HG03060 (cell line): ENCODE measurements around the gene RTL10.
"Not testable (repeated sequence)": the region's sequence is repeated elsewhere in the genome, so short reads cannot be mapped to it uniquely, and the experiment has no call there.

Experiments
- ATAC-seq: cut with Tn5 transposase; IDR thresholded peaks from one replicate; pipeline ENCODE4 v1.9.1; 2021; ENCODE audit warnings: low read depth, moderate number of reproducible peaks; ENCODE audit not compliant: unreplicated experiment

RTL10 gene

GRCh38 chr22:19846620-19847344 is 7.9 kb downstream of the RTL10 start:
- ATAC-seq, result no peak

- no peak for ATAC-seq
Observed at GRCh38 chr22:19845054-19845722, 9.5 kb downstream of the RTL10 start.

DNA sequence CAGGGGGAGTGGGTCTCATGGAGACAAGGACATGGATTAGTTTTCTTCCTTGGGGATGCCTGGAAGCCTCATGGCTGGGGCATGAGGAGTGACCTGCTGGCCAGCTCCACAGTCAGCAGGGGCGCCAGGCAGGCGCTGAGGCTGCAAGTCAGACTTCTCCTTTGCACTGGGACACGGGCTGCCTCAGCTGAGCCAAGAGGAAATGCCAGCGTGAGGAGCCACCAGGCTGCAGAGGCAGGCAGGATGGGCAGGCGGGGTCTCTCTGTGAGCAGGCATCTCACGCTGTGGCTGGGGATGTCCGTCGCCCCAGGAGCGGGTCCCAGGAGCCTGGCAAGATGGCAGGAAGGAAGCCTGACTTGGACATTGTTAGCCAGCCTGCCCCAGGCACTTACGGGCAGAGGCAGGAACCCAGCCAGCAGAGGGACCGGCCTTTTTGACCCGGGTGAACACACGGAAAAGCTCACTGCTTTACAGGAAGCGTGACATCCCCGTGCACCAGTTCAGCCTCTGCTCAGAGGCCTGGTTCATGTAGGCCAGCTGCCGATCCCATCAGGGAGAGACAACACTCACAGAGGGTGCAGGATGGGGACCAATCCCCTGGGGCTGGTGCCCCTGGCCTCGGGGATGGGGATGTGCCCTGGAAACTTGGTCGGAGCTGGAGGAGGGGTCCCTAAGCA is 10.2 kb downstream of the RTL10 start:
- no peak for ATAC-seq

DNA sequence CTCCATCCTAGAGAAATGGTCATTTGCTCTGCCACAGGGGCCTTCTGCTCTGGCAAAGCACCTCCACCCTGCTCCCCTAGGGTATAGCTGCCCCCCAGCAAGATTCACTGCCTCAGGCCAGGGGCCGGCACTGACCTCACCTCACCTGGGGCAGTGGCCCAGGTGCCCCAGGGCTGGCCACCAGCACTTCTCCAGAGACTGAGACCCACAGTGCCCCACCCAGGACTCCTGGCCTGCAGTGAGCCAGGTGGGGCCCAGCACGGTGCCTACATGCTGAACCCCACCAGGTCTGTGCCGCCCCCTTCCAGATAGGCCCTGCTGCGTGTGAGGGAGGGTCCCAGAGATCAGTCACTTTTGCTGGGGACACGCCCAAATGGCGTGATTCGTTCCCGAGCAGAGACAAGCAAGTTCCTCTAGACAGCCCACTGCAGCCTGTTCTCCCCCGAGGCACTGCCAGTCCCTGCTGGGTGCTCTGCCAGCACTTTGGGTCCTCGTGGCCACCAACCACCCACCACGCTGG is 10.8 kb downstream of the RTL10 start:
- ATAC-seq, result no peak

- ATAC-seq, result no peak
Observed at GRCh38 chr22:19843107-19843856, 11.4 kb downstream of the RTL10 start.

- ATAC-seq, result no peak
Observed at GRCh38 chr22:19842393-19843106, 12.1 kb downstream of the RTL10 start.

GRCh38 chr22:19841641-19842392 is 12.9 kb downstream of the RTL10 start:
- ATAC-seq, result no peak

- no peak for ATAC-seq
Observed at GRCh38 chr22:19840955-19841640, 13.6 kb downstream of the RTL10 start.

DNA sequence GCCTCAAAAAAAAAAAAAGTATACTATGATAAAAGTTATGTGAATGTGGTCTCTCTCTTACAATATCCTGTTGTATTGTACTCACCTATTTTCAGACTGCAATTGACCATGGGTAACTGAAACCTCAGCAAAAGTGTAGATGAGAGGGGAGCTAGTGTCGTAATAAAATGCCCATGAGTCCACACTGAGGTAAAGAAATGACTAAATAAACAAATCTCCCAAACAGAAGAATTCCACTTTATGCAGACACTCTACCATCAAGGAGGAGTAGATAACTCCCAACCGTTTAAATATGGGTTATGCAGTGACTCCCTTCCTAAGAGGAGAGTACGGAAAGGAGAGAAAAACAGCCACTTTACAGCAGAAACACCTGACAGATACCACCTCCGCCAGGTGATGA is 14.6 kb downstream of the RTL10 start:
- ATAC-seq, result no peak

DNA sequence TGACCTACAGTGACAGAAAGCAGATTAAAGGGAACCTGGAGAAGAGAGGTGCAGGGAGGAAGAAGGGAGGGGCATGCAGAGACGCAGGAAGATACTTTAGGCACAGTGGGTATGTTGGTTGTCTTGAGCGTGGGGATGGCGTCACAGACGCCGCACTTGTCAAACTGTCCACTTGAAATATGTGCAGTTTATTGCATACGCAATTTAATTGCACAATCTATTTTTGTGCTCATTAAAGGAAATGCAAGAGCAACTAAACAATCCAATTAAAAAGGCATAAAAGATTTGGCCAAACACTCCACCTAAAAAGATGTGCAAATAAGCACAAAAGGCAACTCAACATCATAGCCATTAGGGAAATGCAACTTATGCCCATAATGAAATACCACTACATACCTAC is 16.8 kb downstream of the RTL10 start:
- no peak for ATAC-seq

DNA sequence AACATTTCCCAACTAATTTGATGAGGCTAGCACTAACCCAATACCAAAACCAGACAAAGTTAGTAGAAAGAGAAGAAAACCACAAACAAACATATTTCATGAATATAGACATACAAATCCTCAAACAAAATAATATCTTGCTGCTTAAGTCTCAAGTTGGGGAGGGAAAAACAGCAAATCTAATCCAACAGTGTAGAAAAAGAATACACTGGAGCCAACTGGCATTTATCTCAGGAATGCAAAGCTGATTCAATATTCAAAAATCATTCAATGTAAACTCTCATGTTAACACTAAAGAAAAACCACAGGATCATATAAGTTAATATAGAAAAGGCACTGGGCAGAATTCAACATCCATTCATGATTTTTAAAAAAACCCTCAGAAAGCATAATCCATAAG is 18.2 kb downstream of the RTL10 start:
- ATAC-seq, result no peak

DNA sequence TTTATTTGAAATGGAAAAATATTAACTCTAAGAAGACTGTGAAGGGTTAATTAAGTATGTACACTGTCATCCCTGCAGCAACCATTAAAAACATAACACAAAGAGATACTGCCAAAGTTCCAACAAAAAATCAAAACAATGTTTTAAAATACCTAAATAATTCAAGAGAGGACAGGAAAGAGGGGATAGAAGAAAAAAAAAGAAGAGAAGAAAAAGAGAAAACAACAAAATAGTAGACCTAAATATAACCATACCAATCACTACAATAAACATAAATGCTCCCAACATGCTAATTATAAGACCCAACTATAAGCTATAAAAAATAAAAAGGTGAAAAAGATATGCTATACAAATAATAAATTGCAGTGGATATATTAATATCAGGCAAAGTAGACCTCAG is 20.1 kb downstream of the RTL10 start:
- no peak for ATAC-seq

- ATAC-seq, result not testable (repeated sequence)
Observed at GRCh38 chr22:19833327-19833726, 21.3 kb downstream of the RTL10 start.

DNA sequence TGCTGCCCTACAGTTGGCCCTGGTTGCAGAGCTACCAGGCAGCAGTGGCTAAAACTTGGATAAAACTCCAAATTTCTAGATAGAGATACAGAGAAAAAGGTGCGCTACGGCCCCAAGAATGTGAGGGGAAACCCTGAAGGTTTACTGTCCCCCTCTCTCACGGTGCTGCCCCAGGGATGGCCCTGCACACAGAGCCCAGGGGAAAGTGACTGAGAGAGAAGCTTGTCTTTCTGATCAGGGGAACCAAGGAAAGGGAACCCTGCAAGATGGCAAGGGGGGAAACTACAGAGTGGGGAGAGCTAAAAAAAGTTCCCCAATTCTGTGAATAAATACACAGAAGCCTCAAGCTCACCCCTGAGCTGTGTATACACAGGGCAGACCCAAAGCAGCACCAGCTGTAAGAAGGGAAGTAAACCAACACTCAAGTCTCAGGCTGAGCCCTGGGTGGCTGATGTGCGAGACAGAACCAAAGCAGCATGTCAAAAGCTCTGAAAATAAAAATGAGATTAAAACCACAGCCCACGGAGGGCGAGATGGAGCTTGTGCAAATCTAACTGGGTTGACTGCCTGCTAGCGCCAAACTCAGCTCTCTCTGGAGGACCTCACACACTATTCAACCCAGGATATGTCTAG is 22.1 kb downstream of the RTL10 start:
- ATAC-seq, result no peak

DNA sequence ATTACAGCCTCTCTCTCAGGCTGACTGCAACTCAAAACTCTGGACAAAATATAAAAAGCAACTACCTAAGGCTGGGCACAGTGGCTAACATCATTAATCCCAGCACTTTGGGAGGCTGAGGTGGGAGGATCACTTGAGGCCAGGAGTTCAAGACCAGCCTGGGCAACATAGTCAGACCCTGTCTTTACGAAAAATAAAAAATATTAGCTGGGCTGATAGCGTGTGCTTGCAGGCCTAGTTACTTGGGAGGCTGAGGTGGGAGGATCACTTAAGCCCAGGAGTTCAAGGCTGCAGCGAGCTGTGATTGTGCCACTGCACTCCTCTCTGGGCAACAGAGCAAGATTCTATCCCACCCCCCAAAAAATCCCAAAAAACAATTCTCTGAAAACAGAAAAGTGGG is 22.7 kb downstream of the RTL10 start:
- ATAC-seq, result not testable (repeated sequence)

DNA sequence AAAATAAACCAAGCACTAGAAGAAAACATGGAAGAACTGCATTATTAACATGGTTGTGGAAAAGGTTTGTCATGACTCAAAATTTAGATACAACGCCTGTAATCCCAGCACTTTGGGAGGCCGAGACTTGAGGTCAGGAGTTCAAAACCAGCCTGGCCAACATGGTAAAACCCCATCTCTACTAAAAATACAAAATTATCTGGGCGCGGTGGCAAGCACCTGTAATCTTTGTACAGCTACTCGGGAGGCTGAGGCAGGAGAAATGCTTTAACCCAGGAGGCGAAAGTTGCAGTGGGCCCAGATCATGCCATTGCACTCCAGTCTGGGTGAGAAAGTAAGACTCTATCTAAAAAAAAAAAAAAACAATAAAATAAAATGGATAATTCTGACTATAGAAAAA is 23.7 kb downstream of the RTL10 start:
- ATAC-seq, result no peak

- ATAC-seq, result no peak
Observed at GRCh38 chr22:19828035-19828401, 26.7 kb downstream of the RTL10 start.

GRCh38 chr22:19827341-19828034 is 27.2 kb downstream of the RTL10 start:
- no peak for ATAC-seq
